Activated B cell treated with CpG ODN at 0.5 μM for 24 hours (primary cell): Measurements from ENCODE around the gene COX4I1. TPM values are rescaled to one million over a fixed set of nuclear protein-coding genes. Genes with fewer than 3 reads are reported as not detected.
"Not testable (repeated sequence)": the region's sequence is repeated elsewhere in the genome, so short reads cannot be mapped to it uniquely, and the experiment has no call there.

Experiments
- ATAC-seq: fragments of 200-7000 bp; cut with Tn5 transposase; one replicate; pipeline ENCODE4 v1.10.0; 2021; ENCODE audit warnings: low read depth, mild to moderate bottlenecking, moderate library complexity
- CTCF ChIA-PET: fragments of 350-600 bp; sonication (Branson Sonifier 250); formaldehyde crosslinking; loops from one replicate; lab custom pipeline; 2021; ENCODE audit warnings: antibody characterized with exemption; lab: Charles Lee
- POLR2A ChIA-PET: fragments of 350-600 bp; sonication (Branson Sonifier 250); formaldehyde crosslinking; loops from one replicate; lab custom pipeline; 2021; ENCODE audit warnings: antibody characterized with exemption; lab: Charles Lee
- DNase-seq: peaks from one replicate; pipeline ENCODE4 v3.0.0; 2022
- H3K27ac Mint-ChIP-seq: one replicate; pipeline ENCODE4 v1.8.0; 2020; ENCODE audit warnings: mixed read lengths
- H3K27me3 Mint-ChIP-seq: one replicate; pipeline ENCODE4 v1.8.0; 2021; ENCODE audit warnings: mixed read lengths
- H3K36me3 Mint-ChIP-seq: one replicate; pipeline ENCODE4 v1.8.0; 2021; ENCODE audit warnings: low read depth, mixed read lengths
- H3K4me1 Mint-ChIP-seq: one replicate; pipeline ENCODE4 v1.8.0; 2021; ENCODE audit warnings: mixed read lengths
- H3K4me3 Mint-ChIP-seq: one replicate; pipeline ENCODE4 v1.8.0; 2020; ENCODE audit warnings: mild to moderate bottlenecking, mixed read lengths
- H3K9me3 Mint-ChIP-seq: one replicate; pipeline ENCODE4 v1.8.0; 2020; ENCODE audit warnings: mixed read lengths
- intact Hi-C: fragments of 100-400 bp; cut with micrococcal nuclease; formaldehyde crosslinking; loops from one replicate; pipeline ENCODE4 v1.15.1; 2024
- total RNA-seq: library from RNA; stranded (reverse); gene quantifications from 2 replicates; pipeline ENCODE4 v1.2.3, GENCODE V29; 2022
- TF ChIP-seq, protein P1 (sequence below): fragments of 200-600 bp; IDR thresholded peaks from one replicate; pipeline ENCODE4 v1.8.0; 2022; ENCODE audit warnings: antibody characterized with exemption, mild to moderate bottlenecking

COX4I1 gene
- total RNA-seq, 1 donor from 2014 or later, result 578 TPM

DNA sequence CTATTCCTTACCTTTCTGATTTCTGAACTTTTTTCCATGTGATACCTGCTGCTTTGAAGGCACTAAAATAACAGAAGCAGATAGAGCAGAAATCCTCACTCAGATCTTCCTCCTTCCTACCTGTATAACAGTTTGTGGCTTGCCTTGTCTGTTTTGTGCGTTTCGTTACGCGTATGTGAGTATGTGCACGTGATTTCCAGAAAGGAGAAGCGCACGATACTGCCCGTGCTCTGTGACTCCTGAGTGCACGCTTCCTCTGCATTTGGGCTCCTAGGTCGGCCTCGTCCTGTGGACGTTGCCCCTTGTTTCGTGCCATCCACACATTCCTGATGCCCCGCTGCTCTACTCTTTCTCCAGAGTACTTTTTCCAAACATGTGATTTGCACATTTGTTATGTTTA lies 4.1 kb downstream of the COX4I1 start:
- Mint-ChIP-seq H3K4me1 (peaks cover 38% of the 10 kb centered on the region), H3K27ac (no peak overlapping the region), H3K9me3 (no peaks in the 10 kb centered on the region), H3K4me3 (no peak overlapping the region), H3K36me3 (peaks cover 64% of the 10 kb centered on the region), H3K27me3 (no peaks in the 10 kb centered on the region)
- ChIA-PET POLR2A (interaction anchor here (1.1 to 1.3 kb wide), 4 partner anchors 47 to 188 kb away, joined by 3 to 4 read pairs (median 3); no protein-coding TSS in a partner anchor), CTCF (interaction anchor here (1.1 kb wide), 1 partner anchor 18 kb away, joined by 6 read pairs; no protein-coding TSS in a partner anchor)
- ATAC-seq (no peak), DNase-seq (no peak)
- TF ChIP-seq, protein P1, sequence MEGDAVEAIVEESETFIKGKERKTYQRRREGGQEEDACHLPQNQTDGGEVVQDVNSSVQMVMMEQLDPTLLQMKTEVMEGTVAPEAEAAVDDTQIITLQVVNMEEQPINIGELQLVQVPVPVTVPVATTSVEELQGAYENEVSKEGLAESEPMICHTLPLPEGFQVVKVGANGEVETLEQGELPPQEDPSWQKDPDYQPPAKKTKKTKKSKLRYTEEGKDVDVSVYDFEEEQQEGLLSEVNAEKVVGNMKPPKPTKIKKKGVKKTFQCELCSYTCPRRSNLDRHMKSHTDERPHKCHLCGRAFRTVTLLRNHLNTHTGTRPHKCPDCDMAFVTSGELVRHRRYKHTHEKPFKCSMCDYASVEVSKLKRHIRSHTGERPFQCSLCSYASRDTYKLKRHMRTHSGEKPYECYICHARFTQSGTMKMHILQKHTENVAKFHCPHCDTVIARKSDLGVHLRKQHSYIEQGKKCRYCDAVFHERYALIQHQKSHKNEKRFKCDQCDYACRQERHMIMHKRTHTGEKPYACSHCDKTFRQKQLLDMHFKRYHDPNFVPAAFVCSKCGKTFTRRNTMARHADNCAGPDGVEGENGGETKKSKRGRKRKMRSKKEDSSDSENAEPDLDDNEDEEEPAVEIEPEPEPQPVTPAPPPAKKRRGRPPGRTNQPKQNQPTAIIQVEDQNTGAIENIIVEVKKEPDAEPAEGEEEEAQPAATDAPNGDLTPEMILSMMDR, result no peak
- intact Hi-C loops, result no loop called here

DNA sequence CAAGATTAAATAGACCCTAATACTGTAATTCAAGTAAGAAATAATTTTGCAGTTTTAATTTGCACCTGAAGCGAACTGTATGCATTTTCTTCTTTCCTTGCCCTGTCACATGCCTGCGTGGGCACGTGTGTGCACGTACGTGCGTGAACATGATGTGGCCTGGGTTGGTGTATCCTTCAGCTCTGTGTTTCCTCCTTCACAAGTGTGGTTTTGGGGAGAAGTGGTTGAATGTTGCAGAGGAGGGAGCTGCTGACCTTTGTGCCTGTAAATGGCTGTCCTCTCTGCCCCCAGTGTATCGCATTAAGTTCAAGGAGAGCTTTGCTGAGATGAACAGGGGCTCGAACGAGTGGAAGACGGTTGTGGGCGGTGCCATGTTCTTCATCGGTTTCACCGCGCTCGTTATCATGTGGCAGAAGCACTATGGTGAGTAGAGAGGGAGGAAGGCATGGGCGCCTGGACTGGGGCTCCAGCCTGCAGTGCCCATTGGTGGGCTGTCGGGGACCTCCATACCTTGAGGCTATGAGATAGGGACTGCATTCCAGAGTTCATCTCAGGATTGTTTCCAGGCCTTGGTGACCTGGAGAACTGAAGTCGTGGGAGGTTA lies 6.0 kb downstream of the COX4I1 start:
- ChIA-PET POLR2A (interaction anchor here (0.6 kb wide), 1 partner anchor 154 kb away, joined by 3 read pairs; no protein-coding TSS in a partner anchor), CTCF (no interaction called here)
- intact Hi-C loops, result no loop called here
- no peak overlapping the region for H3K4me3 Mint-ChIP-seq
- no peaks in the 10 kb centered on the region for H3K9me3 Mint-ChIP-seq
- TF ChIP-seq, protein P1, result no peak
- H3K27ac Mint-ChIP-seq, result no peak overlapping the region
- H3K4me1 Mint-ChIP-seq, result peaks cover 33% of the 10 kb centered on the region
- DNase-seq (no peak), ATAC-seq (no peak)
- peaks cover 3% of the 10 kb centered on the region for H3K27me3 Mint-ChIP-seq
- H3K36me3 Mint-ChIP-seq, result peaks cover 60% of the 10 kb centered on the region

DNA sequence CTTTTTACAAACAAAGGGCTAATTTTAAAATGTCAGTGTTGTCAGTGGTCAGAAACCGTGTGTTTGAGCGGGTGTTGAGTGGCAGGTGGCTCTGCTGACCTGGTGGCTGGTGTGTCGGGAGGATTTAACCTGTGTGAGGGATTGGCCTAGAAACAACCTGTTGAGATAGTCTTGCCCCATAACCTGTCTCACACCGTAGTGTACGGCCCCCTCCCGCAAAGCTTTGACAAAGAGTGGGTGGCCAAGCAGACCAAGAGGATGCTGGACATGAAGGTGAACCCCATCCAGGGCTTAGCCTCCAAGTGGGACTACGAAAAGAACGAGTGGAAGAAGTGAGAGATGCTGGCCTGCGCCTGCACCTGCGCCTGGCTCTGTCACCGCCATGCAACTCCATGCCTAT lies 7.0 kb downstream of the COX4I1 start:
- ChIA-PET POLR2A (interaction anchor here (0.6 kb wide), 1 partner anchor 153 kb away, joined by 3 read pairs; no protein-coding TSS in a partner anchor), CTCF (no interaction called here)
- TF ChIP-seq, protein P1, result no peak
- DNase-seq (no peak), ATAC-seq (no peak)
- intact Hi-C loops, result no loop called here
- Mint-ChIP-seq H3K4me1 (peaks cover 23% of the 10 kb centered on the region), H3K27ac (no peak overlapping the region), H3K27me3 (peaks cover 4% of the 10 kb centered on the region), H3K4me3 (no peak overlapping the region), H3K9me3 (no peaks in the 10 kb centered on the region), H3K36me3 (peaks cover 52% of the 10 kb centered on the region)

DNA sequence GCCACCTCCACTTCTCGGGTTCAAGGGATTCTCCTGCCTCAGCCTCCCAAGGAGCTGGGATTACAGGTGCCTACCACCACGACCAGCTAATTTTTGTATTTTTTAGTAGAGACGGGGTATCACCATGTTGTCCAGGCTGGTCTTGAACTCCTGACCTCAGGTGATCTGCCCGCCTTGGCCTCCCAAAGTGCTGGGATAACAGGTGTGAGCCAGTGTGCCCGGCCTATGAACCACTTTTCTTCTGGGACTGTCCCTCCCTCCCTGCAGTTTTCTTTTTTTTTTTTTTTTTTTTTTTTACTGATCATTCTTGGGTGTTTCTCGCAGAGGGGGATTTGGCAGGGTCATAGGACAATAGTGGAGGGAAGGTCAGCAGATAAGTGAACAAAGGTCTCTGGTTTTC lies 7.8 kb downstream of the COX4I1 start:
- intact Hi-C loops, DNase-seq, ATAC-seq, H3K27me3 Mint-ChIP-seq, H3K9me3 Mint-ChIP-seq, H3K4me3 Mint-ChIP-seq, CTCF ChIA-PET, H3K27ac Mint-ChIP-seq, POLR2A ChIA-PET: not testable (repeated sequence)
- Mint-ChIP-seq H3K4me1 (peaks cover 16% of the 10 kb centered on the region), H3K36me3 (peaks cover 44% of the 10 kb centered on the region)

DNA sequence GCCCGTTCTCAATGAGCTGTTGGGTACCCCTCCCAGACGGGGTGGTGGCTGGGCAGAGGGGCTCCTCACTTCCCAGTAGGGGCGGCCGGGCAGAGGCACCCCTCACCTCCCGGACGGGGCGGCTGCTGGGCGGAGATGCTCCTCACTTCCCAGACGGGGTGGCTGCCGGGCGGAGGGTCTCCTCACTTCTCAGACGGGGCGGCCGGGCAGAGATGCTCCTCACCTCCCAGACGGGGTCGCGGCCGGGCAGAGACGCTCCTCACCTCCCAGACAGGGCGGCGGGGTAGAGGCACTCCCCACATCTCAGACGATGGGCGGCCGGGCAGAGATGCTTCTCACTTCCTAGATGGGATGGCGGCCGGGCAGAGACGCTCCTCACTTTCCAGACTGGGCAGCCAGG lies 8.6 kb downstream of the COX4I1 start:
- H3K4me3 Mint-ChIP-seq, ATAC-seq, POLR2A ChIA-PET, intact Hi-C loops, DNase-seq, H3K27ac Mint-ChIP-seq, H3K9me3 Mint-ChIP-seq, CTCF ChIA-PET: not testable (repeated sequence)
- peaks cover 11% of the 10 kb centered on the region for H3K27me3 Mint-ChIP-seq
- H3K4me1 Mint-ChIP-seq, result peaks cover 10% of the 10 kb centered on the region
- peaks cover 36% of the 10 kb centered on the region for H3K36me3 Mint-ChIP-seq

DNA sequence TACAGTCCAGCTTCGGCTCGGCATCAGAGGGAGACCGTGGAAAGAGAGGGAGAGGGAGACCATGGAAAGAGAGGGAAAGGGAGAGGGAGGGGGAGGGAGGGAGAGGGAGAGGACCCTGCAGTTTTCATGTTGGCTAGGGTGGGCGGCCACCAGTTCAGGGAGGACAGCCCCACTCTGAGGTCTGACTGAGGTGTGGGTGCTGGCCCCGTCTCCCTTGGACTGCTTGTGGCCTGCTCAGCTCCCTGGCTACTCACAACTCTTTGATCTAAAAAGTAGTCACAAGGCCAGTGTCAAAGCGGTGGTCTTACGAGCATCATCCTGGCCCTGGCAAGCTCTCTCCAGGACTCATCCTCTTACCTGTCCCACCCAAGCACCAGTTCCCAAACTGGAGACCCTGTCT lies 9.4 kb downstream of the COX4I1 start:
- CTCF ChIA-PET, result interaction anchor here (1.7 kb wide), 1 partner anchor 150 kb away, joined by 4 read pairs; no protein-coding TSS in a partner anchor
- Mint-ChIP-seq H3K27ac (no peak overlapping the region), H3K4me1 (peaks cover 2% of the 10 kb centered on the region), H3K4me3 (no peak overlapping the region), H3K9me3 (no peaks in the 10 kb centered on the region), H3K27me3 (peaks cover 11% of the 10 kb centered on the region), H3K36me3 (peaks cover 28% of the 10 kb centered on the region)
- ATAC-seq (no peak), DNase-seq (no peak)
- intact Hi-C loops, result no loop called here
- TF ChIP-seq, protein P1, result no peak
- POLR2A ChIA-PET, result interaction anchor here (1.6 kb wide), 1 partner anchor 12 kb away, joined by 3 read pairs; no protein-coding TSS in a partner anchor
